GM23338 (cell line): Measurements from ENCODE around the gene MUC5B.

Experiments
- CREB1 ChIP-seq: fragments of 250-450 bp; sonication (Bioruptor Pico); IDR thresholded peaks from 2 replicates; pipeline ENCODE4 v1.5.0; 2020; ENCODE audit warnings: low read depth, mild to moderate bottlenecking, moderate library complexity
- EZH2 ChIP-seq: fragments of 200-600 bp; sonication (generic); IDR thresholded peaks from one replicate; pipeline ENCODE4 v1.8.0; 2017; ENCODE audit warnings: antibody characterized with exemption, mild to moderate bottlenecking, low read depth; ENCODE audit not compliant: unreplicated experiment
- EZH2phosphoT487 ChIP-seq: fragments of 200-600 bp; sonication (generic); IDR thresholded peaks from one replicate; pipeline ENCODE4 v1.8.1; 2018; ENCODE audit warnings: antibody characterized with exemption; ENCODE audit not compliant: unreplicated experiment
- JUNB ChIP-seq: IDR thresholded peaks from one replicate; pipeline ENCODE4 v1.6.1; 2016; ENCODE audit warnings: antibody characterized with exemption; ENCODE audit not compliant: unreplicated experiment
- NANOG ChIP-seq: IDR thresholded peaks from 2 replicates; pipeline ENCODE4 v1.6.1; 2016; ENCODE audit warnings: antibody characterized with exemption, borderline replicate concordance
- POLR2AphosphoS5 ChIP-seq: IDR thresholded peaks from 2 replicates; pipeline ENCODE4 v1.6.1; 2016; ENCODE audit warnings: antibody characterized with exemption, low read depth
- ZNF331 ChIP-seq: fragments of 250-450 bp; sonication (Bioruptor Pico); IDR thresholded peaks from 2 replicates; pipeline ENCODE4 v1.5.0; 2020; ENCODE audit warnings: low read depth, mild to moderate bottlenecking, moderate library complexity
- TF ChIP-seq, protein P1 (sequence below), 2 experiments: fragments of 200-600 bp in 1 of 2; sonication (generic) in 1 of 2; conservative IDR thresholded peaks; 2 replicates each; pipeline versions ENCODE4 v1.5.1 to v1.6.1; 2016 to 2017; ENCODE audit warnings: antibody characterized with exemption in 2 of 2, low read depth in 2 of 2, mild to moderate bottlenecking in 2 of 2, moderate library complexity in 1 of 2
- TF ChIP-seq, protein P2 (sequence below): IDR thresholded peaks from one replicate; pipeline ENCODE4 v1.6.1; 2018; ENCODE audit warnings: antibody characterized with exemption; ENCODE audit not compliant: unreplicated experiment
- TF ChIP-seq, protein P3 (sequence below): IDR thresholded peaks from 2 replicates; pipeline ENCODE4 v1.6.1; 2016; ENCODE audit warnings: antibody characterized with exemption

DNA sequence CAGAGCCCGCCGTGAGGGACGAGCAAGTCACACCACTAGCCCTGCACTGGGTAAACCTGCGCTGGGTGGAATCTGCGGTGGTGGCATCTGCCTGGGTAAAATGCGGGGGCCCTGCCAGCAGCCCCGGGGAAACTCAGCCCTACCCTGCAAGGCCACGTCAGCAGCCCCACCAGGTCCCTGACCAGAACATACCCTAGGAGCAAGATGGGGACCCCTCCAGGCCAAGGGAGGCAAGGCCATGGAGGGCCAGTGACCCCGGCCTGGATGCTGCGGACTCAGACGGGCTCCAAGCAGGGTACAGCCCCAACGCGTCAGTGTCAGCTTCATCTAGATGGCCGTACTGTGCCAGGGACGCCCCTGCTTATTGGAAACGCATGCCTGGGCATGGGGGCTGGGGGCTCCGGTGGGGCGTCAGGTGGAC, 60.2 kb downstream of the MUC5B start:
- TF ChIP-seq POLR2AphosphoS5 = no peak
- TF ChIP-seq, protein P1, sequence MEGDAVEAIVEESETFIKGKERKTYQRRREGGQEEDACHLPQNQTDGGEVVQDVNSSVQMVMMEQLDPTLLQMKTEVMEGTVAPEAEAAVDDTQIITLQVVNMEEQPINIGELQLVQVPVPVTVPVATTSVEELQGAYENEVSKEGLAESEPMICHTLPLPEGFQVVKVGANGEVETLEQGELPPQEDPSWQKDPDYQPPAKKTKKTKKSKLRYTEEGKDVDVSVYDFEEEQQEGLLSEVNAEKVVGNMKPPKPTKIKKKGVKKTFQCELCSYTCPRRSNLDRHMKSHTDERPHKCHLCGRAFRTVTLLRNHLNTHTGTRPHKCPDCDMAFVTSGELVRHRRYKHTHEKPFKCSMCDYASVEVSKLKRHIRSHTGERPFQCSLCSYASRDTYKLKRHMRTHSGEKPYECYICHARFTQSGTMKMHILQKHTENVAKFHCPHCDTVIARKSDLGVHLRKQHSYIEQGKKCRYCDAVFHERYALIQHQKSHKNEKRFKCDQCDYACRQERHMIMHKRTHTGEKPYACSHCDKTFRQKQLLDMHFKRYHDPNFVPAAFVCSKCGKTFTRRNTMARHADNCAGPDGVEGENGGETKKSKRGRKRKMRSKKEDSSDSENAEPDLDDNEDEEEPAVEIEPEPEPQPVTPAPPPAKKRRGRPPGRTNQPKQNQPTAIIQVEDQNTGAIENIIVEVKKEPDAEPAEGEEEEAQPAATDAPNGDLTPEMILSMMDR (conservative IDR thresholded peaks at IDR 0.05; ENCODE audit: low read depth in 2 of 2) = peak in 1 of 2 experiments; percentile 23; a peak in 2 of 4 replicates
- no peak for TF ChIP-seq ZNF331
- TF ChIP-seq, protein P2, sequence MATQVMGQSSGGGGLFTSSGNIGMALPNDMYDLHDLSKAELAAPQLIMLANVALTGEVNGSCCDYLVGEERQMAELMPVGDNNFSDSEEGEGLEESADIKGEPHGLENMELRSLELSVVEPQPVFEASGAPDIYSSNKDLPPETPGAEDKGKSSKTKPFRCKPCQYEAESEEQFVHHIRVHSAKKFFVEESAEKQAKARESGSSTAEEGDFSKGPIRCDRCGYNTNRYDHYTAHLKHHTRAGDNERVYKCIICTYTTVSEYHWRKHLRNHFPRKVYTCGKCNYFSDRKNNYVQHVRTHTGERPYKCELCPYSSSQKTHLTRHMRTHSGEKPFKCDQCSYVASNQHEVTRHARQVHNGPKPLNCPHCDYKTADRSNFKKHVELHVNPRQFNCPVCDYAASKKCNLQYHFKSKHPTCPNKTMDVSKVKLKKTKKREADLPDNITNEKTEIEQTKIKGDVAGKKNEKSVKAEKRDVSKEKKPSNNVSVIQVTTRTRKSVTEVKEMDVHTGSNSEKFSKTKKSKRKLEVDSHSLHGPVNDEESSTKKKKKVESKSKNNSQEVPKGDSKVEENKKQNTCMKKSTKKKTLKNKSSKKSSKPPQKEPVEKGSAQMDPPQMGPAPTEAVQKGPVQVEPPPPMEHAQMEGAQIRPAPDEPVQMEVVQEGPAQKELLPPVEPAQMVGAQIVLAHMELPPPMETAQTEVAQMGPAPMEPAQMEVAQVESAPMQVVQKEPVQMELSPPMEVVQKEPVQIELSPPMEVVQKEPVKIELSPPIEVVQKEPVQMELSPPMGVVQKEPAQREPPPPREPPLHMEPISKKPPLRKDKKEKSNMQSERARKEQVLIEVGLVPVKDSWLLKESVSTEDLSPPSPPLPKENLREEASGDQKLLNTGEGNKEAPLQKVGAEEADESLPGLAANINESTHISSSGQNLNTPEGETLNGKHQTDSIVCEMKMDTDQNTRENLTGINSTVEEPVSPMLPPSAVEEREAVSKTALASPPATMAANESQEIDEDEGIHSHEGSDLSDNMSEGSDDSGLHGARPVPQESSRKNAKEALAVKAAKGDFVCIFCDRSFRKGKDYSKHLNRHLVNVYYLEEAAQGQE = no peak
- no peak for TF ChIP-seq EZH2
- TF ChIP-seq EZH2phosphoT487 = no peak
- TF ChIP-seq, protein P3, sequence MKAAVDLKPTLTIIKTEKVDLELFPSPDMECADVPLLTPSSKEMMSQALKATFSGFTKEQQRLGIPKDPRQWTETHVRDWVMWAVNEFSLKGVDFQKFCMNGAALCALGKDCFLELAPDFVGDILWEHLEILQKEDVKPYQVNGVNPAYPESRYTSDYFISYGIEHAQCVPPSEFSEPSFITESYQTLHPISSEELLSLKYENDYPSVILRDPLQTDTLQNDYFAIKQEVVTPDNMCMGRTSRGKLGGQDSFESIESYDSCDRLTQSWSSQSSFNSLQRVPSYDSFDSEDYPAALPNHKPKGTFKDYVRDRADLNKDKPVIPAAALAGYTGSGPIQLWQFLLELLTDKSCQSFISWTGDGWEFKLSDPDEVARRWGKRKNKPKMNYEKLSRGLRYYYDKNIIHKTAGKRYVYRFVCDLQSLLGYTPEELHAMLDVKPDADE = no peak
- TF ChIP-seq JUNB = no peak
- TF ChIP-seq CREB1 = no peak
- TF ChIP-seq NANOG = no peak
